GM19025 (cell line): ENCODE measurements around the gene SEPSECS.
"Not testable (repeated sequence)": the region's sequence is repeated elsewhere in the genome, so short reads cannot be mapped to it uniquely, and the experiment has no call there.

Experiments used
- ATAC-seq: cut with Tn5 transposase; IDR thresholded peaks from one replicate; pipeline ENCODE4 v1.9.1; 2021; ENCODE audit warnings: mild to moderate bottlenecking, low read depth, moderate library complexity; ENCODE audit not compliant: unreplicated experiment

The SEPSECS gene

DNA sequence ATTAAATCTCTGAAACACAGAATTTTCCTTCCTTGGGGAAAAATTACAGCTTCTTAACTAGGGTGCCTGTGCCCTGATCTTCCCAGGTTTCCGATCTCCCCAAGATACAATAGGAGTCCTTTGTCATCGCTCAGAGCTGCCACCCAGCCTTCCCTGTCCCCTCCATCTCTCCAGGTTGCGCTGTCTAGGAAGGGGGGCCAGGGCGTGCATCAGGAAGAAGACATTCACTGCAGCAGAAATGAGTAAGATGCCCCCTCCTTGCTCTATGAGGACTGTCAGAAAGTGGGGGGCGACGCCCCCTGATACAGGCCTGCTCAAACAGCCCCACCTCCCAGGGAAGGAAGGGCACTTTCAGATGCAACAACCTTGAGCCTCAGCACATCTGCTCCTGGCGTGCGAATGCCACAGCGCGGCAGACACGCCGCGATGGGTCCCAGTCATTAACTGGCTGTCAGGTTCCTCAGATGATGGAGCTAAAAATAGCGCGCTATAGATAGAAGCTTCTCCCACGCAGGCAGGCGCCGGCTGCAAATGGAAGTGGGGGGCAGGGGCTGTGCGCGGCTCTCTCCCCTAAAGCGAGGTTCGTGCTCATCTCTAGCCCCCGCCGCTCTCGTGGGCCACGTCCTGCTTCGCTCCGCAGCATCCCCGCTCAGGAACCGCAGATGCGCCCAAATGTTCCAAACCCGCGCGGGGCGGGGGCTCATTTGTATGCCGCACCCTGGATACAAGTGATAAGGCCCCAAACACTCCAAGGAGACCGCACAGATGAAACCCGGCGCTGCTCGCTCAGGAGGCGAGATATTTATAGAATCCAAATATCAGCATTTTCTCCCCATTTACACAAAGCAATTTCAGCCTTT lies 71.9 kb downstream of the SEPSECS start:
- ATAC-seq, result no peak

DNA sequence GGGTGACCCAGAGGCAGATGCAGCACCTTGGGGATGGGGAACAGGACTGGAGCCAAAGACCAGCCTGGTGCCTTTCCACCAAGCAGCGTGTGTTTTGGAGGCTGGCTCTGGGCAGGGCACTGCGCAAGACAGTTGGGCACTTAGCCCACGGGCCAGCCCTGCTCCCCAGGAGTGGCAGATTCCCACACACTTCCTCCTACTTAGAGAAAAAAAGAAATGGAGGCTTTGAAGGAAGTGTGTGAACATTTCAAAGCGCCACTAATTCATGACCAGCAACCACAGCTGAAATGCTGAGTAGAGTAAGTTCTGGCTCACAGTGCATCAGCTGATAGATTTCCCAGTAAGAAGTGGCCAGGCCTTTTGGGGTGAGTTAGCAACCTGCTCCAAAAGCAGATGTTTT lies 74.6 kb downstream of the SEPSECS start:
- no peak for ATAC-seq

DNA sequence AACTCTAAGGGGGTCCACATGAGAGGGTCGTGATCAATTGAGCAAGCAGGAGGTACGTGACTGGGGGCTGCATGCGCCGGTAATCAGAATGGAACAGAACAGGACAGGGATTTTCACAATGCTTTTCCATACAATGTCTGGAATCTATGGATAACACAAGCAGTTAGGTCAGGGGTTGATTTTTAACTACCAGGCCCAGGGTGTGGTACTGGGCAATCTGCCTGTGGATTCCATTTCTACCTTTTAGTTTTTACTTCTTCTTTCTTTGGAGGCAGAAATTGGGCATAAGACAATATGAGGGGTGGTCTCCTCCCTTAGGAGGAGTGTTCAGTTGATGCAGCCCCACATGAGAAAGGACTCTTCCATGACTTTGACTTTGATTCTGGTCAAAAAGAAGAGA lies 76.8 kb downstream of the SEPSECS start:
- not testable (repeated sequence) for ATAC-seq

DNA sequence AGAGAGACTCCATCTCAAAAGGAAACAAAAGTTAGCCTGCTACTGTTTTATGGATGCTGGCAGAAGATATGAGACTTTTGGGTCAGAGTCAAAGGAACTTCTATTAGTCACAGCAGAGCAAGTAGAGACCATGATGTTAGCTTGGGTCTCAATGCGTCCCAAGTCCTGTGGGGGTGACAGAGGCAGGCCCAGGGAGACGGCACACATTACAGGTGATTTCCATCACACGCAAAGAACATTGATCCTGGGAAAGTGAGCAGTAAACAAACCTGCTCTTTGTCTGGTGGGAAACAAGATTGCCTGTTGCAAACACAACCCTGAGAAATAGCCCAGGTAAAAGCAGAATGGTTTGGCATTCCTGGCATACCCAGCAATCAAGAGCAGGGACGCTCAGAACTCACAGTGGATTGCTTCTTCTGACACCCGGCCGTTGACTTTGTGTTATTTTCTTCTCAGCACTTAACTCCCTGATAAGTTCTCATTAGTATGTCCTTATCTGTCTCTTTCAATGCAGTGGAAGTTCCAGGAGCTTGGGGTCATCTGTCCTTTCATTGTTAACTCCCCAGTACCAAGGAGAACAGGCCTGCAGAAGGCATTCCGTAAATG lies 78.3 kb downstream of the SEPSECS start:
- no peak for ATAC-seq

DNA sequence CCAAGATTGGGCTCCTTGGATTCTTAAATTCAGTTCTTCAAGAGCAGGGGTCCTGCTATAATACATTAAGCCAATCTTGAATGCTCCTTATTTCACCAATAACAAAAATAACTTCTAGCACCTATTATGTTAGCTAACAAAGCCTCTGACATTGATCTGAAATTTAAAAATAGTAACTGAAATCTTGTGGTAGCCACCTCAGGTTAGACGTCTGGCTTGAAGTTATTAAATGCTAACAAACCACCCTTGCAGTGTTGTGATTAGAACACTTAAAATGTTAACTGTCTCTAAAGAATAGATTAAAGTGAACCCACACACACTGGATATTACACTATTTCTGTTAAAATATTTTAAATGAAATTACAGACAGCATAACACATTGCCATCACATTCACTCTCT lies 79.7 kb downstream of the SEPSECS start:
- ATAC-seq, result no peak

DNA sequence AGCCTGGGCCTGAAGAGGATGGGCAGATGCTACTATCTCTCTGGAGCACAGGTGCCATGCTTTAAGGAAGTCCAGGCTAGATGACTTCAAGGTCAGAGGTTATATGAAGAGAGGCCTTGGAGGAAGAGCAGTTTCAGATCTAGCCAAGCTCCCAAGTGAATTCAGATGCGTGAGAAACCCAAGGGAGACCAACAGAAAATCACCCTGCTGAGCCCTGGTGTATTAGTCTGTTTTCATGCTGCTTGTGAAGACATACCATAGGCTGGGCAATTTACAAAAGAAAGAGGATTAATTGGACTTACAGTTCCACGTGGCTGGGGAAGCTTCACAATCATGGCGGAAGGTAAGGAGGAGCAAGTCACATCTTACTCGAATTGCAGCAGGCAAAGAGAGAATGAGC lies 81.7 kb downstream of the SEPSECS start:
- no peak for ATAC-seq

DNA sequence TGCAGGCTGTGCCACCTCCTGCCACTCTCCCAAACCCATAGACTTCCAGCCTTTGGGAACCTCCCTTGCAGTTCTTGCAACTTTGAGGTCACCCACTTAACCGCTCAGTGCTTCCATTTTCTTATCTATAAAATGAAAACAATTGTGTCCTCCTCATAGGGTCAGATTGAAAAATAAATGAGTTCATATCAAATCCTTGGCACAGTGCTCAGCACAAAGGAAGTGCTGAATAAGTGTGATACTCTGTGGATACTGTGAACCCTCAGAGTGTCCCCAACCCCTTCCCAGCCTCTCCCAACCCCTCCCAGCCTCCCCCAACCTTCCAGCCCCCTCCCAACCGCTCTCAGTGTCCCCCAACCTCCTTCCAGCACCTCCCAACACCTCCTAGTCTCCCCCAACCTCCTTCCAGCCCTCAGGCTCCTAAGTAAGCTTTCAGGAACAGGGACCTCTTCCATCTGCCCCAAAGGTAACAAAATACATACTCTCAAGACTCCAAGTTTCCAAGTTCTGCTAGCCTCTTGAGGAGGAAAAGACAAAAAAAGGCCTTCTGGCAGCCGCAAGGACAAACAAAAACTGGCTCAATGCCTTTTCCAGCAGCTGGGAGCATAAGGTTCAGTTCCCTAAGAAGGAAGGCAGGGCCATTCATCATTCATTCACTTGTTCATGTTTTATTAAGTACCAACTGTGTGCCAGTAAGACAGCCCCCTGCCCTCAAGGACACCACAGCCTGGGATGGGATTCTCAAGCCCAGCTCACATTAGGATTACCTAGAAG lies 83.4 kb downstream of the SEPSECS start:
- no peak for ATAC-seq

DNA sequence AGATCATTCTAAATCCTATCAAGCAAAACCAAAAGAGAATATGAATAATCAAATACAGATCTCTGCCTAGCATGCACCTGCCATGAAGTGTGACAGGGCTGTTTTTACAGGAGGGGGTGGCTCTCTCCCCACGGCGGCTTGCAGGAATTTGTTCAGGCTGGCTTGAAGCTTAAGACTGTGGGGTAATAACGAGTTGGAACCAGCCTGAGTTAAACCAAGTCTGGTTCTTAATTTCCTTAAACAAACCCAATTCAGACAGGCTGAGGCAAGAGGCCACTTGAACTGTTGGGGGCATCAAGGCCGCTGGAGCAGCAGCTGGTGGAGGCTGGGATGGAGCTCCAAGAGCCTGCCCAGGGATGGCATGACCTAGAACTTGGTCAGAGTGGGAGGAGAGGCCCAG lies 84.4 kb downstream of the SEPSECS start:
- no peak for ATAC-seq

DNA sequence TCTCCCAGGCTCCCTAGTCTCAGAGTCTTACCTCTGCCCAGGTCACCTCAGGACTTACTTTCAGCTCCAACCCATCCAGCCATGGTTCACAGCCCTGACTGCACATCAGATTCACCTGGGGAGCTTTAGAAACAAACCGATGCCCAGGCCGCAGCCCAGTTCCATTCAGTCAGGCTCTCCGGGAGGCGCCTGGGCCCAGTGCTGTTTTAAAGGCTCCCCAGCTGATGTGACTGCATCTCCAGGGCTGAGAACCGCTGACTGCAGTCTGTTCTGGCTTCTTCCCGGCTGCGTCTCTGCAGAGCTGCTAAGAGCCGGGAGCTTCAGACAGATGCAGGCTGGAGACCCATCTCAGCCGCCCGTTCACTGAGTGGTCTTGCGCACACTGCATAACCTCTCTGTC lies 85.1 kb downstream of the SEPSECS start:
- no peak for ATAC-seq

DNA sequence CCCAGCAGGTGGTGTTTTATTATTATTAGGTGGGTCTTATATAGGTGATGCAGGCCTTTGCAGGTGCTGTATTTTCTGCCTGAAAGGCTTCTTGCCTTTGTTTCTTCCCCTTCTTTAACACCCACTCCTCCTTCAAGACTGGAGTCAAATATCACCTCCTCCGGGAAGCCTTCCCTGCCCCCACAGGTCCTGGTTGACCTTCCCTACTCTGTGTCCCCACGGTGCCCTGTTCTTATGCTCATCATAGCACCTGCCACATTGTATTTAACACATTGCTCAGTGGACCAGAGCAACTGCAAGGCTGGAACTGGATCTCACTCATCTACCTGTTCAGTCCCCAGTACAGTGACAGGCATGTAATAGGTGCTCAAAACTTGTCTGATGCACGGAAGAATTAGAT lies 89.7 kb downstream of the SEPSECS start:
- no peak for ATAC-seq
